Aorta (tissue), 5 donors: ENCODE results near the gene PAQR5. TPM values are rescaled to one million over a fixed set of nuclear protein-coding genes. Genes with fewer than 3 reads are reported as not detected.

ENCODE experiments used
- ATAC-seq: fragments of 200-7000 bp; cut with Tn5 transposase; one replicate; pipeline ENCODE4 v1.9.1; 2022; ENCODE audit warnings: moderate library complexity; ENCODE audit not compliant: low FRiP score
- DNase-seq, 2 donors: peaks; one replicate each; pipeline ENCODE4 v3.0.0-alpha.2; 2020
- H3K27ac ChIP-seq, 2 donors: one replicate each; pipeline ENCODE4 v1.5.1; 2013; ENCODE audit warnings: low read length in 2 of 2, mild to moderate bottlenecking in 2 of 2, moderate library complexity in 2 of 2, control low read depth in 1 of 2, inconsistent platforms in 1 of 2, low read depth in 1 of 2
- H3K27me3 ChIP-seq, 2 donors: one replicate each; pipeline ENCODE4 v1.6.1; 2013; ENCODE audit warnings: control low read depth in 1 of 2, low read length in 1 of 2, mild to moderate bottlenecking in 1 of 2, moderate library complexity in 1 of 2; ENCODE audit not compliant: insufficient read depth in 2 of 2, control insufficient read depth in 1 of 2
- H3K36me3 ChIP-seq, 2 donors: one replicate each; pipeline ENCODE4 v1.6.1; 2013; ENCODE audit warnings: control low read depth in 1 of 2, low read length in 1 of 2, mild to moderate bottlenecking in 1 of 2; ENCODE audit not compliant: insufficient read depth in 2 of 2, control insufficient read depth in 1 of 2
- H3K4me1 ChIP-seq, 2 donors: one replicate each; pipeline ENCODE4 v1.6.1; 2013; ENCODE audit warnings: low read length in 2 of 2, control low read depth in 1 of 2, mild to moderate bottlenecking in 1 of 2, moderate library complexity in 1 of 2; ENCODE audit not compliant: insufficient read depth in 2 of 2, control insufficient read depth in 1 of 2
- H3K4me3 ChIP-seq, 2 donors: one replicate each; pipeline ENCODE4 v1.5.1; 2013; ENCODE audit warnings: low read length in 2 of 2, control low read depth in 1 of 2, mild to moderate bottlenecking in 1 of 2
- H3K9me3 ChIP-seq: one replicate; pipeline ENCODE4 v1.6.1; 2013; ENCODE audit warnings: mild to moderate bottlenecking, low read length; ENCODE audit not compliant: control insufficient read depth
- WGBS, 2 donors: extraction: QIAGEN DNeasy Blood & Tissue Kit; methylation state at CpG; one replicate each; pipeline ENCODE4 v1.1.7; 2013; 5-methylcytosine and 5-hydroxymethylcytosine counted together
- intact Hi-C, 2 donors: fragments of 100-400 bp; cut with DNase I; formaldehyde crosslinking; loops; one replicate each; pipeline versions ENCODE4 v1.14.2 to v1.15.0; 2022
- polyA plus RNA-seq, 2 donors: library from polyadenylated mRNA; stranded (reverse); fragments of 200-250 nt; gene quantifications; one replicate each; pipeline ENCODE4 v1.2.3, GENCODE V29; 2013
- total RNA-seq, 2 donors: library from RNA; stranded (reverse); fragmentation: NEBNext Ultra II Directional; extraction: Animal tissue kit (Norgen Biotek cat#: 25700); gene quantifications; one replicate each; pipeline ENCODE4 v1.2.1, GENCODE V29; 2021
- donor health status: healthy with polysubstance abuse.
- donor health status: Bipolar disorder and iron deficiency.
- donor health status: DM: no; HTN: no; CAD: no.
- donor health status: DM: no; HTN: no; CAD: no.
- donor health status: DM: yes; HTN: yes; CAD: no.

PAQR5 gene
- total and polyA plus RNA-seq, 4 donors = 0.31 to 1.9 (median 0.54) TPM

DNA sequence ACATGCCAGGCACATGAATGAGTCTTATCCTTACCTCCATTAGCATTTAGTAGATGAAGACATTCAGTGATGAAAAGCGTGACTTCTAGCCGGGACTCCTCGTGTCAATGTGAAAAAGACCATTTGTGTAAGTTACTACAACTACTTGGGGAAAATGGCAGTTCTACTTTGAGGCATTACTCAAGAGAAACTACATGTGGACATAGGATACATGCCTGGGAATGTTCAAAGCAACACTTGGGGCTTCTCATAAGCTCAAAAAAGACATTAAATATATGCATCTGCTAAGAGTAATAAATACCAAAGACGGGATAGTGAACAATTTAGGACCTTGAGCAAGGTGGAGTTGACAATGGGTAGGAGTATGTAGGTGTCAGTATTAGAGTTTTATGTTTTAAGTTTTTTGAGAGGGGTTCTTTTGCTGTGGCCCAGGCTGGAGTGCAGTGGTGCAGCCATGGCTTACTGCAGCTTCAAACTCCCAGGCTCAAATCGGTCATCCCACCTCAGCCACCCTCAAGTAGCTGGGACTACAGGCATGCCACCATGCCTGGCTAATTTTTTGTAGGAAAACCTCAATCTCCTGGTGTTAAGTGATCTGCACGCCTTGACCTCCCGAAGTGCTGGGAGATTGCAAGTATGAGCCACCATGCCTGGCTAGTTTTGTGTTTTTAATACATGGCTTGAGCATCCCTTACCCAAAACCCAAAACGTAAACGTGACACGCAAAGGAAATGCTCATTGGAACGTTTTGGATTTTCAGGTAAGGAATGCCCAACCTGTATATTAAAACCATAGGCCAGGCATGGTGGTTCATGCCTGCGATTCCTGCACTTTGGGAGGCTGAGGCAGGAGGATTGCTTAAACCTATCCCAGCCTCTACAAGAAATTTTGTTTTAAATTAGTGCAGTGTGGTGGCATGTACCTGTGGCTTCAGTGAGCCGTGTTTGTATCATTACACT lies 157.8 kb downstream of the PAQR5 start:
- ATAC-seq (no peak), DNase-seq (no peak)
- 84 to 85% methylated on average over 13 of the region's 13 CpGs for WGBS, 2 donors
- H3K4me1 ChIP-seq = peaks cover 0 to 2% of the 10 kb centered on the region in 2 donors
- H3K9me3 ChIP-seq = no peaks in the 10 kb centered on the region
- intact Hi-C loops = no loop called here
- H3K36me3 ChIP-seq = peaks cover 0 to 5% of the 10 kb centered on the region in 2 donors
- no peak overlapping the region for H3K4me3 ChIP-seq
- no peak overlapping the region for H3K27ac ChIP-seq
- no peaks in the 10 kb centered on the region for H3K27me3 ChIP-seq

Other genes starting within 250 kb of the PAQR5 start
- 10 to 100 TPM in 1 of 2 donors, 1 to 10 TPM in 1; 8.1 to 15.0 TPM for gene GLCE, start 138.3 kb upstream of the PAQR5 start, total RNA-seq
- 1 to 10 TPM; 7.0 TPM for gene GLCE, start 138.3 kb upstream of the PAQR5 start, polyA plus RNA-seq
- gene KIF23, start 115.4 kb downstream of the PAQR5 start, total RNA-seq = 1 to 10 TPM; 3.3 to 5.8 TPM
- 1 to 10 TPM; 2.8 to 4.8 TPM for gene KIF23, start 115.4 kb downstream of the PAQR5 start, polyA plus RNA-seq
- 1,000 to 10,000 TPM; 1,445 to 1,646 TPM for gene RPLP1, start 153.9 kb downstream of the PAQR5 start, total RNA-seq
- 1,000 to 10,000 TPM; 2,598 to 3,346 TPM for gene RPLP1, start 153.9 kb downstream of the PAQR5 start, polyA plus RNA-seq